Measurements from ENCODE around the gene IFT74. TPM values are rescaled to one million over a fixed set of nuclear protein-coding genes. Genes with fewer than 3 reads are reported as not detected.
A peak's percentile ranks its signal among the peaks of the same experiment; 100 is the strongest.

The IFT74 gene
- total and polyA plus RNA-seq, 10 donors: 7.1 to 25.6 (median 11.8) TPM

DNA sequence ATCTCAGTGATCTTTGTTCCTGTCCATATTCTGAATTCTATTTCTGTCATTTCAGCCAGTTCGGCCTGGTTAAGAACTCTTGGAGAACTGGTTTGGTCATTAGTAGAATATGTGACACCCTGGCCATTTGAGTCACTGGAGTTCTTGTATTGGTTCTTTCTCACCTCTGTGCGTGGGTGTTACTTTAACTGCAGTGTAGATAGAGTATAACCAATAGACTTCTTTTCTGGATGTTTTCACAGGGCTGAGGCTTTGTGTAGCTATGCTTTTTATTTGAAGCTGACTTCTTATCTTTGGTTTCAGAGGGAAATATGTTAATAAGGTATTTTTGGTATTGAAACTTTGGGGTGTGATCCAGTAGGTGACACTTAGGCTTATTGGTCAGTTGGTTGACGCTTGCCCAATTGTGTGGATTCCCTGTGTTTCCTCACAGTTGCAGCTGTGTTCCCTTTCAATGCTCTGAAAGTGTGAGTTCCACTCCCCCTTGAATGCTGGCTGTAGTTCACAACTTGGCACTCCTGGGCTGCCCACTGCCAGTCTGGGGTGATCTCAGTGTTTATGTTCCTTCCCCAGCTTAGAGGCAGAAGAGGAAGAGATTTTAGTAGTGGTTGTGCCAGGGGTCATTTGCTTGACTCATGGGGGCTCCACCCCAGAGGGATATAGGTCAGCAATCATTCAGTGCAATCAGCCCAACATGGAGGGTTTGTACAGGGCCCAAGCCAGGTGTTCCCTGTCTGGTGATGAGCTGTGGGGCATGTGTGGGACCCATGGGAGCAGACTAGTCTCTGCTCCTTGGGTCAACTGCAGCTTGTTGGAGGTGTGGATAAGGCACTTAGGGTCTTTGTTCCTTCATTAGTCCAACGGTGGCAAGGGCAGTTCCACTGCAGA is 117.9 kb downstream of the IFT74 start:
- Histone ChIP-seq H3K9me3 (no peaks in the 10 kb centered on the region), H3K27me3 (replicated peaks in 1 of 7) (no peaks in the 10 kb centered on the region), H3K4me1 (peaks cover 0 to 7% (median 0%) of the 10 kb centered on the region in 6 donors), H3K4me3 (no peak overlapping the region), H3K36me3 (peaks cover 0 to 17% (median 0%) of the 10 kb centered on the region in 6 donors), H3K27ac (no peak overlapping the region)
- intact Hi-C loops (cut with DNase I; ENCODE audit: low total_unique reads): no loop called here
- 67 to 97% (median 70%) methylated on average over 4 of the region's 4 CpGs for WGBS, 5 donors
- TF ChIP-seq POLR2AphosphoS5 (IDR thresholded peaks at IDR 0.05) (no peak), POLR2A (IDR thresholded peaks at IDR 0.05) (no peak)
- TF ChIP-seq, protein P1, sequence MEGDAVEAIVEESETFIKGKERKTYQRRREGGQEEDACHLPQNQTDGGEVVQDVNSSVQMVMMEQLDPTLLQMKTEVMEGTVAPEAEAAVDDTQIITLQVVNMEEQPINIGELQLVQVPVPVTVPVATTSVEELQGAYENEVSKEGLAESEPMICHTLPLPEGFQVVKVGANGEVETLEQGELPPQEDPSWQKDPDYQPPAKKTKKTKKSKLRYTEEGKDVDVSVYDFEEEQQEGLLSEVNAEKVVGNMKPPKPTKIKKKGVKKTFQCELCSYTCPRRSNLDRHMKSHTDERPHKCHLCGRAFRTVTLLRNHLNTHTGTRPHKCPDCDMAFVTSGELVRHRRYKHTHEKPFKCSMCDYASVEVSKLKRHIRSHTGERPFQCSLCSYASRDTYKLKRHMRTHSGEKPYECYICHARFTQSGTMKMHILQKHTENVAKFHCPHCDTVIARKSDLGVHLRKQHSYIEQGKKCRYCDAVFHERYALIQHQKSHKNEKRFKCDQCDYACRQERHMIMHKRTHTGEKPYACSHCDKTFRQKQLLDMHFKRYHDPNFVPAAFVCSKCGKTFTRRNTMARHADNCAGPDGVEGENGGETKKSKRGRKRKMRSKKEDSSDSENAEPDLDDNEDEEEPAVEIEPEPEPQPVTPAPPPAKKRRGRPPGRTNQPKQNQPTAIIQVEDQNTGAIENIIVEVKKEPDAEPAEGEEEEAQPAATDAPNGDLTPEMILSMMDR (IDR thresholded peaks at IDR 0.05 in 8 of 11, conservative IDR thresholded peaks at IDR 0.05 in 3 of 11): no peak
- DNase-seq: no peak

DNA sequence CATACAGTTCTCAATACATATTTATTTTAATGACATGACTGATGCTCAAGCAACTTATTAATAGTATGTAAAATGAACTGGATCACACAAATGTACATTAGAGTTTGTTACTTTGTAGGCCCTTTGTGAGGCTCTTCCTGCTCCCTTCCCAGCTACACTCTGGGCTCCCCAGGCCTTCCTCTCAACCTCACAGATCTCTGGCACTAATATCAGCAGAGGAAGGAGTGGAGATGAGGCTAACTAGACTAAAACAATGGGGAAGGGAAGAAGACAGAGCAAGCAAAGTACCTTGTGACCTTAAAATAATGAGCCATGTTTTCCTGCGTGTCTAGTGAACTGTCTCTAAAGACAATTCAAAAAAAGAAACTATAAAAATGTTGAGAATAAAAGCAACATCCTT is 122.5 kb downstream of the IFT74 start:
- DNase-seq: no peak
- no peak overlapping the region for H3K4me3 ChIP-seq
- 50 to 88% (median 65%) methylated on average over 1 of the region's 1 CpG for WGBS, 5 donors
- TF ChIP-seq, protein P1 (IDR thresholded peaks at IDR 0.05 in 8 of 11, conservative IDR thresholded peaks at IDR 0.05 in 3 of 11): no peak
- no peak for TF ChIP-seq POLR2AphosphoS5 (IDR thresholded peaks at IDR 0.05)
- no peak for TF ChIP-seq POLR2A (IDR thresholded peaks at IDR 0.05)
- H3K27me3 ChIP-seq (replicated peaks in 1 of 7): no peaks in the 10 kb centered on the region
- no peaks in the 10 kb centered on the region for H3K4me1 ChIP-seq
- H3K27ac ChIP-seq: peak overlapping the region in 5 of 8 donors; percentile 4 to 44 (median 28)
- H3K36me3 ChIP-seq: peaks cover 0 to 17% (median 0%) of the 10 kb centered on the region in 6 donors
- intact Hi-C loops (cut with DNase I; ENCODE audit: low total_unique reads): no loop called here
- no peaks in the 10 kb centered on the region for H3K9me3 ChIP-seq

DNA sequence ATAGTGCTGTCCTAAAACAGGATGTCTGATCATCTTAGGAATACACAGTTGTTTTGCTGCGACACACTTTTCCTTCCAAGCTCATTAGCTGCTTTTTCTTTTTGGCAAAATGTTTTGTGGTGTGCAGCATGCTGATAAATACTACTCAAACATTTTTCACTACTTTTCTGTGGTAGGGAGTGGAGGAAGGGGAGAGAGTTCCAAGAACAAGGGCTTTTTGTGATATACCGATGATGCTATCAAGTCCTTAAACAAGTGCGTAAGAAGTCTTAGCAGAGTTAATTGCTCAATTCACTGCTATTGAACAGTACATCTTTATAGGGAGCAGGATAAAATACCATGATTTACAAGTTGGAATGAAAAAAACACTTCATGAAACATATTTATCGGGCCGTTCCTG is 129.2 kb downstream of the IFT74 start:
- no peak for TF ChIP-seq POLR2AphosphoS5 (IDR thresholded peaks at IDR 0.05)
- TF ChIP-seq, protein P1 (IDR thresholded peaks at IDR 0.05 in 8 of 11, conservative IDR thresholded peaks at IDR 0.05 in 3 of 11): no peak
- no peak for TF ChIP-seq POLR2A (IDR thresholded peaks at IDR 0.05)
- Histone ChIP-seq H3K4me3 (no peak overlapping the region), H3K9me3 (no peaks in the 10 kb centered on the region), H3K27ac (no peak overlapping the region), H3K36me3 (no peaks in the 10 kb centered on the region), H3K27me3 (replicated peaks in 1 of 7) (no peaks in the 10 kb centered on the region), H3K4me1 (no peaks in the 10 kb centered on the region)
- DNase-seq: no peak
- intact Hi-C loops (cut with DNase I; ENCODE audit: low total_unique reads): no loop called here
- 84 to 93% (median 91%) methylated on average over 5 of the region's 5 CpGs for WGBS, 5 donors

Data from spleen (tissue), 11 donors.